ENCODE results near the gene SIGLEC10. TPM values are rescaled to one million over a fixed set of nuclear protein-coding genes. Genes with fewer than 3 reads are reported as not detected.
"Not testable (repeated sequence)": the region's sequence is repeated elsewhere in the genome, so short reads cannot be mapped to it uniquely, and the experiment has no call there.

The SIGLEC10 gene
- total RNA-seq, 1 donor from 2014 or later, result 4.0 TPM

DNA sequence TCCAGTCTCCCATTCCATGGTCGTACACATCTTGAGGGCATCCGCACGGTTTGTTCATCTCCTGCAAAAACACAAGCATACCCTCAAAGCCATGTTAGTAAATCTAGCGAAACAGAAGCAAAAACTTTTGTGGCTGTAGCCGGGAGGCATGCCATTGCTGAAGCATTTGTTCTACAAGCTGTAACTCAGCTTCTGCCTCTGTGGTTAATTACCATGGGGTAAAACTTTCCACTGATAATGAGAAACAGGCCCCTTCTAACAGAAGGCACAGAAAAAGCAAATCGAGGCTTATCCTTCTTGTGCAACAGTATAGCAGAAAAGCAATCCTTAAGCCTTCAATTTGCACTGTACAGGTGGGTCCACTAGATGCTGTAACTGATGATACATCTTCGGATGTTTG, 17.5 kb downstream of the SIGLEC10 start:
- intact Hi-C loops (cut with micrococcal nuclease); H3K27ac Mint-ChIP-seq: not testable (repeated sequence)
- H3K36me3 Mint-ChIP-seq (ENCODE audit: low read depth), result peaks cover 32% of the 10 kb centered on the region

DNA sequence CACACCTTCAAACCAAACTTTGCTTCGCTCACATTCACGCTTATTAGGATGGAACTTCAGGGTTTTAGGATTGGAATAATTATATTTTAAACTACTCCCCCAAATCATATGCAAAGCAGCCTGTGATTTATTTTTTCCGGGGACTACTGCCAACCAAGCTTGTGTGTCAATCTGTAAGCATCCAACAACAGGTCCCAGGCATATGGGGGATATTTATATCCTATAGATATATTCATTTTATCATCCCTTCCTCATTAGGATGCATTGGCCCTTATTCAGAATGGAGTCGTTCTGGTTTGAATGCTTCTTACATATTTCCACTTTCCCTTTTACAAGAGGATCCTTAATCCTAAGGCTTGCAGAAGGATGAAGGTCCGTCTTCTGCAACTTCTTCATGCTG, 18.2 kb downstream of the SIGLEC10 start:
- Mint-ChIP-seq H3K9me3 (peaks cover 26% of the 10 kb centered on the region), H3K27ac (no peak overlapping the region), H3K4me1 (ENCODE audit: low read depth) (peaks cover 28% of the 10 kb centered on the region), H3K36me3 (ENCODE audit: low read depth) (peaks cover 32% of the 10 kb centered on the region), H3K27me3 (ENCODE audit: low read depth) (no peaks in the 10 kb centered on the region), H3K4me3 (ENCODE audit: low read depth) (no peak overlapping the region)
- DNase-seq (ENCODE audit: low spot score), result no peak
- intact Hi-C loops (cut with micrococcal nuclease), result no loop called here

More for the DNA sequence above, 17.5 kb downstream of the SIGLEC10 start:
- not testable (repeated sequence) for H3K4me3 Mint-ChIP-seq (ENCODE audit: low read depth); DNase-seq (ENCODE audit: low spot score); H3K27me3 Mint-ChIP-seq (ENCODE audit: low read depth)
- peaks cover 26% of the 10 kb centered on the region for H3K9me3 Mint-ChIP-seq
- H3K4me1 Mint-ChIP-seq (ENCODE audit: low read depth), result peaks cover 26% of the 10 kb centered on the region

DNA sequence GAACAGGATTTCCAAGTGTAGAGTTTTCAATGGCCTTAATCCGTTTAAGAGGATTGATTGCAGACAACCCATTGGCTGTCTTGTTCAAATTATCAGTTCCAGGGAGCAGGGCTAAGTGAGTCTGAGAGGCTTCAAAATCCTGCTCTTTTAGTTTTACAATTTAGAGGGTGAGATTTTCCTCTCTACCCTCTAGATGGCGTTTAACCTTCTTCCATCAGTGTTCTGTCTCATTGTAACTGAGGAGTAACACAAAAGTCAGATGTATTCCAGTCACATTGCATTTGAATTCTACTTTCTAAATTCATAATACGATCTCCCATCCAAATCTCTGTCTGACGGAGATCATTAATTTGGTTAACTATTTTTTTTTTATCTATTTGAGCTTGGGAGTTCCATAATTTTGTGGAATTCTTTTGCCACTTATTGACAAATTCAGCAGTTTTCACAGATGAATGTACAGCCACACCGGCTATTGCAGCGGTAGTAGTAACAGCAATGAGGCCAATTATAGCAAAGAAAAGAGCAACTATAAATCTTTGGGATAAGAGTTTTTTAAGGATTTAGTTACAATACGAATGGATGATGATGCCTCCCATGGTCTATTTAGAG, 19.2 kb downstream of the SIGLEC10 start:
- Mint-ChIP-seq H3K27me3 (ENCODE audit: low read depth) (no peaks in the 10 kb centered on the region), H3K4me1 (ENCODE audit: low read depth) (peaks cover 33% of the 10 kb centered on the region), H3K27ac (no peak overlapping the region), H3K9me3 (peaks cover 20% of the 10 kb centered on the region), H3K36me3 (ENCODE audit: low read depth) (peaks cover 25% of the 10 kb centered on the region), H3K4me3 (ENCODE audit: low read depth) (no peak overlapping the region)
- intact Hi-C loops (cut with micrococcal nuclease), result loop anchor here (1.0 kb wide), 2 partner anchors 19 to 259 kb away; partner anchors contain the start of gene SIGLEC10
- no peak for DNase-seq (ENCODE audit: low spot score)

DNA sequence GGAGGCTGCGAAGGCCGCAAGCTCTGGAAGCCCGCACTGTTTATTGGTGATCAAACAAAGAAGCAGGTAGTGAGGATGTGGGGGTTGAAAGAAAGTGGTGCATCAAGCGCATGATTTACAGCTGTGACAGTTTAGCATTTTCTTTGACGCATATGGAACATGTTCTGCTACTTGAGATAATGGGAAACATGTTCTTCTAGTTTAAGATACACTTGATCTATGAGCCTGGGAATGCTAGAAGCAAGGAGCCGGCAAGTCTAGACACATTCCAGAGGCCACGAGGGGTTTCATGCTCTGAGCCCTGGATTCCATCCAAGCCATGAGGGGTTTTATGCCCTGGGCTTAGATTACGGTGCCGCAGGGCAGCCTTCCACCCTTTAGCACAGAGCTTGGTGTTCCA, 20.0 kb downstream of the SIGLEC10 start:
- Mint-ChIP-seq H3K4me1 (ENCODE audit: low read depth) (peaks cover 41% of the 10 kb centered on the region), H3K36me3 (ENCODE audit: low read depth) (peaks cover 19% of the 10 kb centered on the region), H3K9me3 (peaks cover 12% of the 10 kb centered on the region), H3K27ac (peak overlapping the region; percentile 46)
- H3K4me3 Mint-ChIP-seq (ENCODE audit: low read depth); intact Hi-C loops (cut with micrococcal nuclease); DNase-seq (ENCODE audit: low spot score); H3K27me3 Mint-ChIP-seq (ENCODE audit: low read depth): not testable (repeated sequence)

DNA sequence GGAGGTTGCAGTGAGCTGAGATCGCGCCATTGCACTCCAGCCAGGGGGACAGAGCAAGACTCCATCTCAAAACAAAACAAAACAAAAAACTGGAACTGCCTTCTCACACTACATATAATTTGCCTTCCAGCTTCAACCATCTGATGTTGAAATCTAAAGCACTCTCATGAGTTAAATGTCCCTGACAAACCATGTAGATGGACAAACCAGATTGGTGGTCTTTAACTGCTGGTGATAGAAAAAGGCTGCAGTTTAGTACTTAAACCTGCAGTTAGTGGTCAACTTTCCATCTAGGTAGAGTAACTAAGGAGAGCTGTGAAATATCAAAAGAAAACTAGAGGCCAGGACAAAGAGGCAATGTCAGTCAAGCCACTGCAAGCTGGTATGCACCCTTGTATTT, 21.3 kb downstream of the SIGLEC10 start:
- Mint-ChIP-seq H3K4me1 (ENCODE audit: low read depth) (peaks cover 46% of the 10 kb centered on the region), H3K27ac (no peak overlapping the region), H3K27me3 (ENCODE audit: low read depth) (no peaks in the 10 kb centered on the region), H3K36me3 (ENCODE audit: low read depth) (peaks cover 11% of the 10 kb centered on the region), H3K9me3 (peaks cover 3% of the 10 kb centered on the region), H3K4me3 (ENCODE audit: low read depth) (peak overlapping the region; percentile 93)
- DNase-seq (ENCODE audit: low spot score), result no peak
- intact Hi-C loops (cut with micrococcal nuclease), result no loop called here

DNA sequence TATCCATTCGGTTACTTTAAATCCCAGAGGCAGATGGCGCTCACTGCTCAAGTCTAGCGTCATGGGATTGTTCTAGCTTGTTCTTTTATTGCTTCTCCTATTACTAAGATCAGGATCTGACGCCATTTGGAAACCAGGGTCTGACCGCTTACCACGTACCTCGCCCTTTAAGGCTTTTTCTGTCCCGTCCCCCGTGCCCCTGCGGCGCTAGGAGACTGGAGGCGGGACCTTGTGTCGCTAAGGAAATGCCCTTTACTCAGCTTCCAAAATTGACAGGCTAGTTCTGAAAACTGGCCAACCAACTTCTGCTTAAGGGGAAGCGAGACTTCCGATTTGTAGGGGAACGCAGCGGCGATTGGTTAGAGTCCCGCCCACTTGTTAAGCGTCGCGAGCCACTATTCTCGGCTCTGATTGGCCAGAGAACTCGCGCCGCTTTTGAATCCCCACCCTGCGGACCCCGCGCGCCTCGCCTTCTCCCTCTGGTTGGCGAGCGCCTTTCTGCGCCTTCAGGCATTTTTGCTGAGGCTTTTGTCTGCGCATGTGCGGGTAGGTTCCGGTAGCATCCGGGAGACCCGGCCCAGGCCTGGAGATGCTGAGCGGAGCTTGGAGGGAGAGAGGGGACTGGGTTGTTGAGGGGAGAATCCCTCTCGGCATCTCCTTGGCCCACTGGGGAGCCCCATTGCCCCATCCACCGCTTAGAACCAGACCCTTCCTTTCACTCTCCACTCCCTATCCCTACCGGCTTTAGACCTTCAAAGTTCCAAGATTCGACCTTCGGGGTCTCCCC, 23.2 kb downstream of the SIGLEC10 start:
- DNase-seq (ENCODE audit: low spot score), result peak; percentile 96
- Mint-ChIP-seq H3K9me3 (no peaks in the 10 kb centered on the region), H3K4me3 (ENCODE audit: low read depth) (peak overlapping the region; percentile 93), H3K36me3 (ENCODE audit: low read depth) (no peaks in the 10 kb centered on the region), H3K27ac (peak overlapping the region; percentile 98), H3K4me1 (ENCODE audit: low read depth) (peaks cover 51% of the 10 kb centered on the region), H3K27me3 (ENCODE audit: low read depth) (no peaks in the 10 kb centered on the region)
- intact Hi-C loops (cut with micrococcal nuclease), result loop anchor here (1.0 to 2.0 kb wide), 6 partner anchors 21 to 138 kb away; partner anchors contain the start of gene SIGLEC10

DNA sequence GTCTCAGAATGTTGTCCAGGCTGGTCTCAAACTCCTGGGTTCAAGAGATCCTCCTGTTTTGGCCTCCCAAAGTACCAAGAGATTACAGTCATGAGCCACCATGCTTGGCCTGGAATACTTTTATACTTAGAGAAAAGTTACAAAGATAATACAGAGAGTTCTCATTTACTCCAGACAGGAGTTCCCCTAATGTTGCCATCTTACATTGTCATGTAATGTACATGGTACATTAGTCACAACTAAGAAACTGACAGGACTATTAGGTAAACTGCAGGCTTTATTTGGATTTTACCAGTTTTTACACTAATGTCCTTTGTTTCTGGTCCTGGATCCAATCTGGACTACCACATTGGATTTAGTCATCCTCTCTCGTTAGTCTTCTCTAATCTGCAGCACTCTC, 24.7 kb downstream of the SIGLEC10 start:
- Mint-ChIP-seq H3K27me3 (ENCODE audit: low read depth) (no peaks in the 10 kb centered on the region), H3K4me3 (ENCODE audit: low read depth) (peak overlapping the region; percentile 67), H3K27ac (peak overlapping the region; percentile 94), H3K4me1 (ENCODE audit: low read depth) (peaks cover 53% of the 10 kb centered on the region), H3K9me3 (no peaks in the 10 kb centered on the region), H3K36me3 (ENCODE audit: low read depth) (no peaks in the 10 kb centered on the region)
- DNase-seq (ENCODE audit: low spot score), result no peak
- intact Hi-C loops (cut with micrococcal nuclease), result no loop called here

DNA sequence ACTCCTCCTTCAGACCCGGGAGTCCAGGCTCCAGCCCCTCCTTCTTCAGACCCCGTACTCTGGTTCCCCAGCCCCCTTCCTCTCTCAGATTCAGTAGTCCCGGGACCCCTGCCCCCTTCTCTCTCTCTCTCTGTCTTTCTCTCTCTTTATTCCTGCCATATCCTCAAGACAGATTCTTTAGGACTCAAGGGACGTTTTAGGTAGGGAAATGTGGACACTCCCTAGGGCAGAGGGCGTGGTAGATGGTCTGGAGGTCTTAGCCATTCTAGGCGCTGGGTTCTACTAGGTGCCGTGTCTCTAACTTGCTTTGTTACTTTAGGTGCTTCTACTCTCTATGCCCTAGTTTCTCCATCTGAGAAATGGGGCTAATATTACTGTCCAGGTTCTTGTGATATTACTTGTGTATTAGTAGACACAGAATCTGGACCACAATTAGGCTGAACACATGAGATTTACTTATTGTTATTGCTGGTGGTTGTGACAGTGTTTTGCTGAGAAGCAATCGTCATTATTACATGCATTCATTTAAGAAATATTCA, 26.3 kb downstream of the SIGLEC10 start:
- Mint-ChIP-seq H3K4me3 (ENCODE audit: low read depth) (peak overlapping the region; percentile 30), H3K27ac (peak overlapping the region; percentile 76), H3K9me3 (no peaks in the 10 kb centered on the region), H3K36me3 (ENCODE audit: low read depth) (no peaks in the 10 kb centered on the region), H3K27me3 (ENCODE audit: low read depth) (no peaks in the 10 kb centered on the region), H3K4me1 (ENCODE audit: low read depth) (peaks cover 44% of the 10 kb centered on the region)
- intact Hi-C loops (cut with micrococcal nuclease), result no loop called here
- DNase-seq (ENCODE audit: low spot score), result no peak

DNA sequence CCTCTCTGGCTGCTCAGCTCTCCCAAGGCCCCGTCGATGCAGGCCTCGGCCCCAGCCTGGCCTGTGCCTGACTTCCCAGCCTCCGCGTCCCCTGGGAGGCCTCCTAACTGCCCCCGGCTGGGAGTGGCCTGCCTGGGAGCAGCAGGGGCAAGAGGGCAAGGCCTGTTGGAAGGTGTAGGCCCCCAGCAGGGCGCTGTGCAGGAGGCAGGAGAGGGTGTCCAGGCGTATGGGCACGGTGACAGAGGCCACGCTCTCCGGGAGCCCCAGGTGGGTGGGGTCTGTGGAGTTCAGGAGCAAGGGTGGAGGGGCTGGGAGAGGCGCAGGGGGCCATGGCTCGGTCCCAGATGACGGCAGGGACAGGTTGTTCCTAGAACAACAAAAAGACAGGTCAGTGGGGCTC, 28.3 kb downstream of the SIGLEC10 start:
- peaks cover 36% of the 10 kb centered on the region for H3K4me1 Mint-ChIP-seq (ENCODE audit: low read depth)
- H3K36me3 Mint-ChIP-seq (ENCODE audit: low read depth), result no peaks in the 10 kb centered on the region
- H3K27me3 Mint-ChIP-seq (ENCODE audit: low read depth), result no peaks in the 10 kb centered on the region
- H3K4me3 Mint-ChIP-seq (ENCODE audit: low read depth), result no peak overlapping the region
- intact Hi-C loops (cut with micrococcal nuclease), result no loop called here
- H3K27ac Mint-ChIP-seq, result no peak overlapping the region
- DNase-seq (ENCODE audit: low spot score), result no peak
- no peaks in the 10 kb centered on the region for H3K9me3 Mint-ChIP-seq

DNA sequence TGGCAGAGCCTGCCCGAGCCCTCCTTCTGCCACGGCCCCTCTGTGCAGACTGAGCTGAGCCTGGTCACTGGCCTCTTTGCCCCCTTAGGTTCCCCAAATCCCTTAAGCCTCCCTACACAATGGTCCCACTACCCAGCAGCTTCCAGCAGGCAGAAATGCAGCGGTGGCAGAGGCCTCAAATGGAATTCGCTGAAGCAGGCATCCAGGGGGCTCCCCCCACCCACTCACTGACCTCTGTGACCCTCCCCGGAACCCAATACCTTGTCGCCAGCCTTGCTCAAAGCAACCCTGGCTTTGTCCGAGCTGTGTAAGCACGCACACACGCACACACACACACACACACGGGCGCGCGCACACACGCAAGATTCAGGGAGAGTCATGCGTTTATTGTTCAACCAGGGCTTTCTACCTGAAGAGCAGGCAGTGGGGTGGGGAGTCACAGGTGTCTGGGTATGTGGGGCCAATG, 29.5 kb downstream of the SIGLEC10 start, which contains the start of gene LIM2:
Gene LIM2 (minus strand): TSS at position 51 of the 466 bp plus-strand sequence. CDS start 531 bp downstream, outside the sequence.
- Mint-ChIP-seq H3K9me3 (no peaks in the 10 kb centered on the region), H3K27ac (no peak within 1 kb of the TSS), H3K4me3 (ENCODE audit: low read depth) (no peak within 1 kb of the TSS), H3K27me3 (ENCODE audit: low read depth) (no peaks in the 10 kb centered on the region), H3K36me3 (ENCODE audit: low read depth) (no peaks in the 10 kb centered on the region), H3K4me1 (ENCODE audit: low read depth) (peaks cover 28% of the 10 kb centered on the region)
- intact Hi-C loops (cut with micrococcal nuclease), result no loop called here
- no peak for DNase-seq (ENCODE audit: low spot score)

DNA sequence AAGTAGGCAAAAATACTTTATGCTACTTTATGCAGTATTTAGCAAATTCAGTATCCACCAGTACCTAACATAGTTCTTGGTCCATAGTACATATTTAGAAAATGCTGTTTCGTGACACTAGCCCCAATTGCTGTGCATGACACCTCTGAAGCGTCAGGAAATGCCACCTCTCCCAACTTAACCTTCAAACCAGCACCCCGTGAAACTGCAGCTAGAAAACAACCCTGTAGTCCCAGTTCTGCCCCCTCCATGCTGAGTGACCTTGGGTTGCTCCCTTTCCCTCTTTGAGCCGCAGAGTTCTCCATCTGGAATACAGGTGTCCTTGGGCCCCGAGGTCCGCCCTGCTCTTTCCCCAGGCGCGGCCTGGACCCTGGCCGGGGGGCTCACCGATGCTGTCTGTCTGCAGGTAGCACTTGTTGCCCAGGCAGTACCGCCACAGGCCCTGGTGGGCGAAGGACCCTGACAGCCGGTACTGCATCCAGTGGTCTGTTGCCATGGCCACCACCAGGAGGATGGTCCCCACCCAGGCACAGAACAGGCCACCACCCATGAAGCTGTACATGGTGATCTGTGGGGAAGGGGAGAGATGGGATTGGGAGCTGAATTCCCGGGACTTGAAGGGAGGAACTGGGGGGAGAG, 30.4 kb downstream of the SIGLEC10 start:
- H3K9me3 Mint-ChIP-seq, result no peaks in the 10 kb centered on the region
- no peak for DNase-seq (ENCODE audit: low spot score)
- no peak overlapping the region for H3K27ac Mint-ChIP-seq
- peaks cover 23% of the 10 kb centered on the region for H3K4me1 Mint-ChIP-seq (ENCODE audit: low read depth)
- no peaks in the 10 kb centered on the region for H3K27me3 Mint-ChIP-seq (ENCODE audit: low read depth)
- H3K36me3 Mint-ChIP-seq (ENCODE audit: low read depth), result no peaks in the 10 kb centered on the region
- intact Hi-C loops (cut with micrococcal nuclease), result no loop called here
- no peak overlapping the region for H3K4me3 Mint-ChIP-seq (ENCODE audit: low read depth)

DNA sequence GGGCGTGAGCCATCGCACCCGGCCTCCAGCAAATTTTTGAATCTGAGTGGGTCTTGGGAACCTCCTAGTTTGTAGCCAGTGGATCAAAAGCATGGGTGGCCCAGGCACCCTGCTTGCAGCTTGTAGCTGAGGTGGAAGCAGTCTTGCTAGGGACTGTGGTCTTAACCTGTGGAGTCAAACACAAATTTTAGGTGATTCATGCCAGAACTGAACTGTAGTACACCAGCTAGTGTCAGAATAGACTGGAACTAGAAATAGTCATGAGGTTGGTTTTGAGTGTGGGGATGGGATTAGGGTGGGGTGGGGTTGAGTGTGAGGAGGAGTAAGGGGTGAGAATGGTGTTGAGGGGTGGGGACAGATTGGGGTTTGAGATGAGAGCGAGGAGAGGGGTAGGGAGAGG, 35.4 kb downstream of the SIGLEC10 start:
- DNase-seq (ENCODE audit: low spot score), result no peak
- Mint-ChIP-seq H3K36me3 (ENCODE audit: low read depth) (peaks cover 6% of the 10 kb centered on the region), H3K9me3 (no peaks in the 10 kb centered on the region), H3K27me3 (ENCODE audit: low read depth) (no peaks in the 10 kb centered on the region), H3K4me3 (ENCODE audit: low read depth) (no peak overlapping the region), H3K4me1 (ENCODE audit: low read depth) (peaks cover 16% of the 10 kb centered on the region), H3K27ac (no peak overlapping the region)
- intact Hi-C loops (cut with micrococcal nuclease), result no loop called here

All from activated T-helper 2 cell treated with anti-CD3 and anti-CD28 coated beads, Interferon-gamma antibody, Interleukin-2, Interleukin-4, amounts not matched to agents 10 μg/mL and 5 μg/mL and 100 μg/mL, durations not matched to agents 14 hours and 24 hours and 36 hours (primary cell).